Testis (tissue), 5 donors: ENCODE measurements around the gene TBC1D2. TPM values are rescaled to one million over a fixed set of nuclear protein-coding genes. Genes with fewer than 3 reads are reported as not detected.

Experiments
- DNase-seq: peaks from one replicate; pipeline ENCODE4 v3.0.0-alpha.2; 2019
- H3K27ac ChIP-seq, 2 donors: fragments of 200-600 bp; sonication (generic); one replicate each; pipeline ENCODE4 v1.5.1; 2019
- H3K27me3 ChIP-seq: fragments of 200-600 bp; sonication (generic); one replicate; pipeline ENCODE4 v1.5.1; 2019
- H3K36me3 ChIP-seq: fragments of 200-600 bp; sonication (generic); one replicate; pipeline ENCODE4 v1.5.1; 2017; ENCODE audit warnings: low read depth; ENCODE audit errors: missing control alignments
- H3K4me1 ChIP-seq: fragments of 200-600 bp; sonication (generic); one replicate; pipeline ENCODE4 v1.5.1; 2019
- H3K4me3 ChIP-seq, 2 donors: fragments of 200-600 bp; sonication (generic); one replicate each; pipeline ENCODE4 v1.5.1; 2017 to 2019
- H3K9me3 ChIP-seq: fragments of 200-600 bp; sonication (generic); one replicate; pipeline ENCODE4 v1.5.1; 2017
- CTCF ChIP-seq, 3 experiments: fragments of 450-650 bp in 2 of 3; fragments of 200-600 bp in 1 of 3; sonication (generic) in 1 of 3; IDR thresholded peaks; one replicate each; pipeline ENCODE4 v1.5.1; 2016 to 2019; ENCODE audit warnings: antibody characterized with exemption in 3 of 3, mild to moderate bottlenecking in 2 of 3, moderate library complexity in 1 of 3
- POLR2A ChIP-seq: fragments of 450-650 bp; IDR thresholded peaks from one replicate; pipeline ENCODE4 v1.6.1; 2017; ENCODE audit warnings: antibody characterized with exemption, mild to moderate bottlenecking, moderate library complexity
- WGBS, 2 donors: methylation state at CpG; one replicate each; pipeline ENCODE4 v1.1.5; 2018; 5-methylcytosine and 5-hydroxymethylcytosine counted together
- intact Hi-C: fragments of 100-400 bp; cut with DNase I; formaldehyde crosslinking; loops from one replicate; pipeline ENCODE4 v1.15.1; 2023; ENCODE audit warnings: low total_unique reads
- long read RNA-seq, 2 donors: transcript quantifications; one replicate each; lab custom pipeline, GENCODE V29; 2026
- polyA plus RNA-seq: library from polyadenylated mRNA; stranded (reverse); fragments of 350-450 nt; fragmentation: Illumina TruSeq; extraction: RNeasy Lipid Tissue Mini Kit (QIAGEN cat#74804); gene quantifications from one replicate; pipeline ENCODE4 v1.2.3, GENCODE V29; 2014; ENCODE audit warnings: low read depth, low replicate concordance; ENCODE audit not compliant: insufficient read depth
- total RNA-seq, 2 donors: library from RNA; depleted of rRNA; stranded (reverse); fragments of >200 nt; gene quantifications; one replicate each; pipeline ENCODE4 v1.2.3, GENCODE V29; 2016

The TBC1D2 gene, protein sequence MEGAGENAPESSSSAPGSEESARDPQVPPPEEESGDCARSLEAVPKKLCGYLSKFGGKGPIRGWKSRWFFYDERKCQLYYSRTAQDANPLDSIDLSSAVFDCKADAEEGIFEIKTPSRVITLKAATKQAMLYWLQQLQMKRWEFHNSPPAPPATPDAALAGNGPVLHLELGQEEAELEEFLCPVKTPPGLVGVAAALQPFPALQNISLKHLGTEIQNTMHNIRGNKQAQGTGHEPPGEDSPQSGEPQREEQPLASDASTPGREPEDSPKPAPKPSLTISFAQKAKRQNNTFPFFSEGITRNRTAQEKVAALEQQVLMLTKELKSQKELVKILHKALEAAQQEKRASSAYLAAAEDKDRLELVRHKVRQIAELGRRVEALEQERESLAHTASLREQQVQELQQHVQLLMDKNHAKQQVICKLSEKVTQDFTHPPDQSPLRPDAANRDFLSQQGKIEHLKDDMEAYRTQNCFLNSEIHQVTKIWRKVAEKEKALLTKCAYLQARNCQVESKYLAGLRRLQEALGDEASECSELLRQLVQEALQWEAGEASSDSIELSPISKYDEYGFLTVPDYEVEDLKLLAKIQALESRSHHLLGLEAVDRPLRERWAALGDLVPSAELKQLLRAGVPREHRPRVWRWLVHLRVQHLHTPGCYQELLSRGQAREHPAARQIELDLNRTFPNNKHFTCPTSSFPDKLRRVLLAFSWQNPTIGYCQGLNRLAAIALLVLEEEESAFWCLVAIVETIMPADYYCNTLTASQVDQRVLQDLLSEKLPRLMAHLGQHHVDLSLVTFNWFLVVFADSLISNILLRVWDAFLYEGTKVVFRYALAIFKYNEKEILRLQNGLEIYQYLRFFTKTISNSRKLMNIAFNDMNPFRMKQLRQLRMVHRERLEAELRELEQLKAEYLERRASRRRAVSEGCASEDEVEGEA
- total RNA-seq (1 to 10 TPM; 8.5 to 9.2 TPM), polyA plus RNA-seq (5.1 TPM)
- long read RNA-seq, donor 1, partial matches to known transcripts = 0 of 2 reads
- long read RNA-seq, donor 1, other reads (novel, unspliced or antisense) = 0 of 2 reads
- long read RNA-seq, donor 2, partial matches to known transcripts = 0 of 1 reads
- long read RNA-seq, donor 2, other reads (novel, unspliced or antisense) = 0 of 1 reads

DNA sequence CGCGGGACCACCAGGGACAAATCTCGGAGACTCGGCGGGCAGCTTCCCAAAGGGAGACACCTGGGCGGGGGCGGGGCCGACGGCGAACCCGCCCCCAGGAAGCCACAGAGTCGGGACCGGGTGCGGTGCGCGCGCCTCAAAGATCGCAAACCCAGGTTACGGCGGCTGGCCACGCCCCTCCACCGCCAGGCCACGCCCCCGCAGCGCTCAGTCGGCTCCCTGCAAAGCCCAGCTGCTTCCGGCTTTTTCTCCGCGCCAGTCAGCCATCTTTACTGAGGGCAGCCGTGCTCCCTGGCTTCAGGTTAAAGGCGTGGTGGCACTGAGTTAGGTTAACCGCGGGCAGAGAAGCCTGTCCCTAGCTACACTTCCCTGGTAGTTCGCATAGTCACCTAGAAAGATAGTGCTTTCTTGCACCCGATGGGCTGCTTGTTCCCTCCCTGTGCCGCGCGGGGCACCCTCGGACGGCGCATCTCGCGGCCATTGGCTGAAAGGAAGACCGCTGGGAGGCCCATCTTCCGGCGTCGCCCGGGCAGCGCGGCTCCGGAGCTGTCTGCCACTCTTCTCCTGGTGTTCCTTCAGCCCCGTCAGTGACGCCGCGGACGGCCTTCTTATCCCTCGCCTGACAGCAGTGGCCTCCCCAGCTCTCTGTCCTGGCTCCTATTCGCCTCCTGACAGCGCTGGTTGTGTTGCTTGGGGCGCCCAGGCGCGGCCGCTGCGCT, at the start of gene TBC1D2:
TSS of gene TBC1D2 (minus strand) at position 72 of the 719 bp plus-strand sequence. CDS start 108 bp downstream, outside the sequence.
- Histone ChIP-seq H3K4me3 (peak within 1 kb of the TSS; percentile 84 to 91), H3K27ac (peak within 1 kb of the TSS; percentile 96 to 98), H3K36me3 (no peaks in the 10 kb centered on the region), H3K27me3 (no peaks in the 10 kb centered on the region), H3K9me3 (no peaks in the 10 kb centered on the region), H3K4me1 (peaks cover 4% of the 10 kb centered on the region)
- intact Hi-C loops = no loop called here
- peak in 1 of 3 experiments; percentile 10 for TF ChIP-seq CTCF (IDR thresholded peaks at IDR 0.05)
- no peak for TF ChIP-seq POLR2A
- WGBS, 2 donors = 0% methylated on average over 20 to 41 of the region's 64 CpGs
- peak; percentile 97 for DNase-seq

- Histone ChIP-seq H3K27me3 (no peaks in the 10 kb centered on the region), H3K4me3 (no peak overlapping the region), H3K36me3 (no peaks in the 10 kb centered on the region), H3K9me3 (no peaks in the 10 kb centered on the region), H3K4me1 (peaks cover 14% of the 10 kb centered on the region), H3K27ac (no peak overlapping the region)
- DNase-seq = no peak
- no peak for TF ChIP-seq CTCF (IDR thresholded peaks at IDR 0.05)
- TF ChIP-seq POLR2A = no peak
- 92% methylated on average over 4 of the region's 4 CpGs for whole genome bisulfite sequencing, 2 donors
- intact Hi-C loops = no loop called here
Observed at GRCh38 chr9:98304381-98304780, 48.9 kb upstream of the TBC1D2 start.

- Histone ChIP-seq H3K4me1 (peaks cover 14% of the 10 kb centered on the region), H3K36me3 (no peaks in the 10 kb centered on the region), H3K9me3 (no peaks in the 10 kb centered on the region), H3K27ac (no peak overlapping the region), H3K27me3 (no peaks in the 10 kb centered on the region), H3K4me3 (no peak overlapping the region)
- no peak for DNase-seq
- TF ChIP-seq CTCF (IDR thresholded peaks at IDR 0.05) = no peak
- no peak for TF ChIP-seq POLR2A
- 87 to 88% methylated on average over 7 to 8 of the region's 8 CpGs for WGBS, 2 donors
- intact Hi-C loops = no loop called here
Observed at GRCh38 chr9:98303633-98304125, 48.2 kb upstream of the TBC1D2 start.

GRCh38 chr9:98302938-98303632, 47.6 kb upstream of the TBC1D2 start:
- no peak for TF ChIP-seq POLR2A
- no peak for TF ChIP-seq CTCF (IDR thresholded peaks at IDR 0.05)
- H3K9me3 ChIP-seq = no peaks in the 10 kb centered on the region
- no peaks in the 10 kb centered on the region for H3K36me3 ChIP-seq
- H3K4me3 ChIP-seq = no peak overlapping the region
- DNase-seq = no peak
- WGBS, 2 donors = 89 to 91% methylated on average over 13 of the region's 13 CpGs
- intact Hi-C loops = no loop called here
- peak overlapping the region in 1 of 2 donors; percentile 34 for H3K27ac ChIP-seq
- H3K27me3 ChIP-seq = no peaks in the 10 kb centered on the region
- peaks cover 14% of the 10 kb centered on the region for H3K4me1 ChIP-seq
